Activated CD4-positive, alpha-beta T cell treated with anti-CD3 and anti-CD28 coated beads, Interleukin-2, amount 10 ng/mL, durations not matched to agents 7 days and 5 days (primary cell): ENCODE measurements around the gene SRF. TPM values are rescaled to one million over a fixed set of nuclear protein-coding genes. Genes with fewer than 3 reads are reported as not detected.
"Not testable (repeated sequence)": the region's sequence is repeated elsewhere in the genome, so short reads cannot be mapped to it uniquely, and the experiment has no call there.

ENCODE experiments used
- CTCF ChIA-PET: fragments of 350-600 bp; sonication (Branson Sonifier 250); formaldehyde crosslinking; loops from one replicate; lab custom pipeline; 2021; ENCODE audit warnings: antibody characterized with exemption; lab: Charles Lee
- POLR2A ChIA-PET: fragments of 350-600 bp; sonication (Branson Sonifier 250); formaldehyde crosslinking; loops from one replicate; lab custom pipeline; 2021; ENCODE audit warnings: antibody characterized with exemption; lab: Charles Lee
- DNase-seq: peaks from one replicate; pipeline ENCODE4 v3.0.0-alpha.2; 2020
- H3K27ac Mint-ChIP-seq: one replicate; pipeline ENCODE4 v1.8.0; 2021; ENCODE audit warnings: mild to moderate bottlenecking, moderate library complexity, mixed read lengths
- H3K27me3 Mint-ChIP-seq: one replicate; pipeline ENCODE4 v1.8.0; 2021; ENCODE audit warnings: mixed read lengths
- H3K36me3 Mint-ChIP-seq: one replicate; pipeline ENCODE4 v1.8.0; 2021; ENCODE audit warnings: low read depth, mixed read lengths
- H3K4me1 Mint-ChIP-seq: one replicate; pipeline ENCODE4 v1.8.0; 2021; ENCODE audit warnings: mixed read lengths
- H3K4me3 Mint-ChIP-seq: one replicate; pipeline ENCODE4 v1.8.0; 2021; ENCODE audit warnings: mild to moderate bottlenecking, moderate library complexity, mixed read lengths
- H3K9me3 Mint-ChIP-seq: one replicate; pipeline ENCODE4 v1.8.0; 2021; ENCODE audit warnings: mixed read lengths
- total RNA-seq, 2 experiments: library from RNA; stranded (reverse); gene quantifications; one replicate each; pipeline ENCODE4 v1.2.3, GENCODE V29; 2021

SRF gene
- total RNA-seq, 2 experiments from 2014 or later: 40.8 to 41.9 TPM

DNA sequence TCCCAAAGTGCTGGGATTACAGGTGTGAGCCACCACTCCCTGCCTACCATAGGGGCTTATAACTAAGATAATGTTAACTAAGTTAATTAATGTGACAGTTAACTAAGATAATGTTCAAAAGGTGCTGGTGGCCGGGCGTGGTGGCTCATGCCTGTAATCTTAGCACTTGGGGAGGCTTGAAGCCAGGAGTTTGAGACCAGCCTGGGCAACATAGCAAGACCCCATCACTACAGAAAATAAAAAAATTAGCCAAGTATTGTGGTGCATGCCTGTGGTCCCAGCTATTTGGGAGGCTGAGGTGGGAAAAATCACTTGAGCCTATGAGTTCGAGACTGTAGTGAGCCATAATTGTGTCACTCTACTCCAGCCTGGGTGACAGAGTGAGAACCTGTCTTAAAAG lies 32.8 kb upstream of the SRF start:
- H3K4me3 Mint-ChIP-seq: no peak overlapping the region
- ChIA-PET CTCF (interaction anchor here (1.0 kb wide), 1 partner anchor 61 kb away, joined by 3 read pairs; no protein-coding TSS in a partner anchor), POLR2A (no interaction called here)
- H3K36me3 Mint-ChIP-seq: no peaks in the 10 kb centered on the region
- H3K9me3 Mint-ChIP-seq: no peaks in the 10 kb centered on the region
- H3K27me3 Mint-ChIP-seq: peaks cover 2% of the 10 kb centered on the region
- DNase-seq: no peak
- H3K4me1 Mint-ChIP-seq: peaks cover 6% of the 10 kb centered on the region
- no peak overlapping the region for H3K27ac Mint-ChIP-seq

GRCh38 chr6:43139973-43140372 lies 31.1 kb upstream of the SRF start:
- H3K9me3 Mint-ChIP-seq, POLR2A ChIA-PET, H3K36me3 Mint-ChIP-seq, H3K27ac Mint-ChIP-seq, DNase-seq, CTCF ChIA-PET, H3K4me3 Mint-ChIP-seq, H3K27me3 Mint-ChIP-seq: not testable (repeated sequence)
- peaks cover 12% of the 10 kb centered on the region for H3K4me1 Mint-ChIP-seq

DNA sequence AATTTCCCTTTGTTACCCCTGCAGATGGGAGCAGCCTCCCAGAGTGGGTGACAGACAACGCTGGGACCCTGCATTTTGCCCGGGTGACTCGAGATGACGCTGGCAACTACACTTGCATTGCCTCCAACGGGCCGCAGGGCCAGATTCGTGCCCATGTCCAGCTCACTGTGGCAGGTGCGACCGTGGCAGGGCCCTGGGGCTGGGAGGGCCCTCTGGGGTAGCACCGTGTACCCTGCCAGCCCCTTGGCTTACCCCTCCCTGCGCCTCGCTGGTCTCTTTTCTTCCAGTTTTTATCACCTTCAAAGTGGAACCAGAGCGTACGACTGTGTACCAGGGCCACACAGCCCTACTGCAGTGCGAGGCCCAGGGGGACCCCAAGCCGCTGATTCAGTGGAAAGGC lies 29.4 kb upstream of the SRF start:
- POLR2A ChIA-PET: no interaction called here
- Mint-ChIP-seq H3K27me3 (peaks cover 2% of the 10 kb centered on the region), H3K4me1 (peaks cover 12% of the 10 kb centered on the region), H3K9me3 (no peaks in the 10 kb centered on the region), H3K4me3 (no peak overlapping the region), H3K36me3 (no peaks in the 10 kb centered on the region), H3K27ac (no peak overlapping the region)
- CTCF ChIA-PET: no interaction called here
- DNase-seq: no peak

- no peak for DNase-seq
- peaks cover 12% of the 10 kb centered on the region for H3K4me1 Mint-ChIP-seq
- no peaks in the 10 kb centered on the region for H3K36me3 Mint-ChIP-seq
- H3K27me3 Mint-ChIP-seq: peaks cover 2% of the 10 kb centered on the region
- no peak overlapping the region for H3K27ac Mint-ChIP-seq
- ChIA-PET POLR2A (no interaction called here), CTCF (interaction anchor here (2.4 kb wide), 1 partner anchor 12 kb away, joined by 16 read pairs; no protein-coding TSS in a partner anchor)
- no peaks in the 10 kb centered on the region for H3K9me3 Mint-ChIP-seq
- H3K4me3 Mint-ChIP-seq: no peak overlapping the region
Observed at GRCh38 chr6:43142101-43142500, 29.0 kb upstream of the SRF start.

DNA sequence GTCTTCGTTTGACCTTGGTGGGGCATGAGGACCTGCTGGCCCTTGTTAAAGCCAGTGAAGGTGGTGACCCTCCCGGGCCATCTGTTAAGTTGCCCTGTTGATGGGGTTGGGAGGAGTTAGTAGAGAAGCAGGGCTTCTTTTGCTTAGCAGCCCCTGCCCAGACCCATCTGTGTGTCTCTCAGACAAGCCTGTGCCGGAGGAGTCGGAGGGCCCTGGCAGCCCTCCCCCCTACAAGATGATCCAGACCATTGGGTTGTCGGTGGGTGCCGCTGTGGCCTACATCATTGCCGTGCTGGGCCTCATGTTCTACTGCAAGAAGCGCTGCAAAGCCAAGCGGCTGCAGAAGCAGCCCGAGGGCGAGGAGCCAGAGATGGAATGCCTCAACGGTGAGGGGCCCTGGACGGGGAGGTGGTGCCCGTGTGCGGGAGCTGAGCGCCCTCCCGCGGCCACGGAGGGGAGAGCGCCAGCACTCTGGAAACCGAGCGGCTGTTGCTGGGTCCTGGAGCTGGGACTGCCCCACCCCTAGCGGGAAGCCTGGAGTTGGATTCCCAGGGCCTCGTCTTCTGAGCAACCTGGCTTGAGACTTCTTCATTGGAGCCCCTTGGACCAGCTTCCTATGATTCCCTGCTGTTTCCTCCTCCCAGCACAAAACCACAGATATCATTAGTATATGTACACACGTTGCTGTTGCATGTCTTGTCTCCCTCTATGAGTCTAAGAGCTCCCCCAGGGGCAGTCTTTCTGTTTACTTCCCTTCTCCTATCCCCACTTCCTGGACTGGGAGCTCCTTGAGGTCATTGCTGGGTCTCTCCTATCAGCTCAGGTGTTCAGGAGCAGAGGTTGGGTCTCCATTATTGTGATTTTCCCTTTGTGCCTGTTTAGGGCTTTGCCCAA lies 27.6 kb upstream of the SRF start:
- Mint-ChIP-seq H3K4me3 (no peak overlapping the region), H3K9me3 (no peaks in the 10 kb centered on the region), H3K27me3 (no peaks in the 10 kb centered on the region), H3K4me1 (peaks cover 12% of the 10 kb centered on the region), H3K36me3 (no peaks in the 10 kb centered on the region), H3K27ac (no peak overlapping the region)
- DNase-seq: peak; percentile 78
- POLR2A ChIA-PET: interaction anchor here (0.8 kb wide), 1 partner anchor 214 kb away, joined by 4 read pairs; the partner anchor contains the start of gene CNPY3
- CTCF ChIA-PET: interaction anchor here (0.5 to 2.4 kb wide), 44 partner anchors 9 to 1081 kb away, joined by 3 to 16 read pairs (median 4); partner anchors contain the start of genes CNPY3, CUL7, CUL9 and DNPH1

DNA sequence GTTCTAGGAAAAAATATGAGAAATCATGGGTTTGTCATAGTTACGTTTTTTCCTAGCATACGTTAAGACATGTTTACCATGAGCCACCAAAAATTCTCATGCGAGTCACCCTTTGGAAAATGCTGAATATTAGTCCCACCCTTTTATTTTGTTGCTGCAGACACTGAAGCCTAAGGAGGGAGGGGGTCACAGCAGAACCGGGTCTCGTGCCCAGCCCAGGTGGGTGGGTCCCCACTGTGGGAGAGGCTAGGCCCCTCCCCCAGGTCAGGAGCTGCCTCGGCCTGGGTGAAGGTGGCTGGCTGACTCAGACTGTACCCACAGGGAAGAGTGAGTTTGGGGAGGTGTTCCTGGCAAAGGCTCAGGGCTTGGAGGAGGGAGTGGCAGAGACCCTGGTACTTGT lies 26.2 kb upstream of the SRF start:
- no peak overlapping the region for H3K27ac Mint-ChIP-seq
- CTCF ChIA-PET: interaction anchor here (0.5 to 1.3 kb wide), 2 partner anchors 32 to 159 kb away, joined by 3 read pairs; no protein-coding TSS in a partner anchor
- no peaks in the 10 kb centered on the region for H3K27me3 Mint-ChIP-seq
- no peak overlapping the region for H3K4me3 Mint-ChIP-seq
- H3K4me1 Mint-ChIP-seq: peaks cover 12% of the 10 kb centered on the region
- H3K9me3 Mint-ChIP-seq: no peaks in the 10 kb centered on the region
- DNase-seq: no peak
- no peaks in the 10 kb centered on the region for H3K36me3 Mint-ChIP-seq
- POLR2A ChIA-PET: no interaction called here

- H3K4me3 Mint-ChIP-seq: no peak overlapping the region
- no peak for DNase-seq
- no peaks in the 10 kb centered on the region for H3K36me3 Mint-ChIP-seq
- POLR2A ChIA-PET: no interaction called here
- H3K4me1 Mint-ChIP-seq: peaks cover 12% of the 10 kb centered on the region
- no peak overlapping the region for H3K27ac Mint-ChIP-seq
- no peaks in the 10 kb centered on the region for H3K27me3 Mint-ChIP-seq
- CTCF ChIA-PET: interaction anchor here (1.6 kb wide), 1 partner anchor 9 kb away, joined by 4 read pairs; no protein-coding TSS in a partner anchor
- H3K9me3 Mint-ChIP-seq: no peaks in the 10 kb centered on the region
Observed at GRCh38 chr6:43146261-43146660, 24.8 kb upstream of the SRF start.

DNA sequence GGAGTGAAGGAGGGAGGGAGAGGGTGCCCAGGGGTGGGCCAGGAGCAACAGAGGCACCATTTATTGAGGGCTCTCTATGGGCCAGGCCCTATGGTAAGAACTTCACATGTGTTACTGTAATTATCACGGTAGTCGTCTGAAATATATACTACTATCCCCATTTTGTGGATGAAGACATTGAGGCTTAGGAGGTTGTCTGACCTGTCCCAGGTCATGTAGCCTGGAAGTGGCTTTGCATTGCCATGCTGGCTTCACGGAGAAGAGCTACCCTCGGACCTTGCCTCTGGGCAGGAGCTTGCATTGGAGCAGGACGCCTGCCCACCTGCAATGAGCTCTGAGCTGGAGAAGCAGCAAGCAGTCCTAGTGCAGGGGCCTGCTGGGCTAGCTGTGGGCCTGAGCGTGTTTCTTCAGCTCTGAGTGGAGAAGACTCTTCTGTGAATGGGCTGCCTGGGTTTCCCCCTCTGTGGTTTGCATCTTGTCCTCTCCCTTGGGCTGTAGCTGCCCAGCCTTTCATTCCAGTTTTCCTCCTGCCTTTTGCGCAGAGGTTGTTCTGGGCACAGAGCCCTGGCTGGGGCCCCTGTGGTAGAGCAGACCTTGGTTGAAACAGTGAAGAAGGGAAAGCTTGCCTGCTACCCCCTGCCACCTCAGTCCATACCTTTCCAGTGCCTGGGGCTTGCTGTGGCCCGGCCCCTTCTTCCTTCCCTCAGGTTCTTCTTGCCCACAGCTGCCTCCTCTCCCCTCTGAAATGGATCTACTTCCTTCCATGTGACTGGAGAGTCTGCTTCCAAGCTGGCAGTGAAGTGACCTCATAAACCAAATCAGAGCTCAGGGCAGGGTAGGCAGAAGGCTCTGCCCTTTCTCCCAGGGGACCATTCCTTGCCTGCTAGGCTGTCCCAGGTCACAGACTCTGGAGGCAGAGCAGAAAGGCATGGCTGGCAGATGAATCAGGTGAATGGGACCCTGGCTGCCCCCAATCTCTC lies 24.1 kb upstream of the SRF start:
- ChIA-PET POLR2A (no interaction called here), CTCF (interaction anchor here (1.1 to 1.6 kb wide), 2 partner anchors 9 to 168 kb away, joined by 4 read pairs; partner anchors contain the start of gene PEX6)
- H3K27ac Mint-ChIP-seq: no peak overlapping the region
- H3K4me1 Mint-ChIP-seq: peaks cover 12% of the 10 kb centered on the region
- no peak for DNase-seq
- no peaks in the 10 kb centered on the region for H3K36me3 Mint-ChIP-seq
- H3K27me3 Mint-ChIP-seq: no peaks in the 10 kb centered on the region
- H3K9me3 Mint-ChIP-seq: no peaks in the 10 kb centered on the region
- no peak overlapping the region for H3K4me3 Mint-ChIP-seq

GRCh38 chr6:43147691-43148477 lies 23.2 kb upstream of the SRF start:
- POLR2A ChIA-PET: no interaction called here
- H3K27ac Mint-ChIP-seq: no peak overlapping the region

DNA sequence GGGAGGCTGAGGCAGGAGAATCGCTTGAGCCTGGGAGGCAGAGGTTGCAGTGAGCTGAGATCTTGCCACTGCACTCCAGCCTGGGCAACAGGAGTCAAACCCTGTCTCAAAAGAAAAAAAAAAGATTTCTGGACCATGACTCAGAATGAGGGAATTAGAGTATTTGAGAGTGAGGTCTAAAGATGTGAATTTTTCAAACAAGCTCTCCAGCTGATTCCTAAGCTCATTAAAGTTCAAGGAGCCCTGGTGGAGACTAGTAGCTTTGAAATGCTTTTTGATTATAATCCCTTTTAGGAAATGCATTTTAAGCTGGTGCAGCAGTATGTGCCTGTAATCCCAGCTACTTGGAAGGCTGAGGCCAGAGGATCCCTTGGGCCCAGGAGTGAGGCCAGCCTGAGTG lies 21.8 kb upstream of the SRF start:
- CTCF ChIA-PET: interaction anchor here (0.7 kb wide), 1 partner anchor 132 kb away, joined by 3 read pairs; no protein-coding TSS in a partner anchor
- H3K4me3 Mint-ChIP-seq: no peak overlapping the region
- no peaks in the 10 kb centered on the region for H3K9me3 Mint-ChIP-seq
- POLR2A ChIA-PET: no interaction called here
- no peaks in the 10 kb centered on the region for H3K36me3 Mint-ChIP-seq
- DNase-seq: no peak
- no peaks in the 10 kb centered on the region for H3K4me1 Mint-ChIP-seq
- no peaks in the 10 kb centered on the region for H3K27me3 Mint-ChIP-seq
- no peak overlapping the region for H3K27ac Mint-ChIP-seq

More at GRCh38 chr6:43147691-43148477, 23.2 kb upstream of the SRF start:
- CTCF ChIA-PET: interaction anchor here (1.1 to 1.6 kb wide), 2 partner anchors 8 to 169 kb away, joined by 4 read pairs; partner anchors contain the start of gene PEX6
- DNase-seq: no peak
- Mint-ChIP-seq H3K9me3 (no peaks in the 10 kb centered on the region), H3K4me3 (no peak overlapping the region), H3K27me3 (no peaks in the 10 kb centered on the region), H3K4me1 (peaks cover 10% of the 10 kb centered on the region), H3K36me3 (no peaks in the 10 kb centered on the region)

DNA sequence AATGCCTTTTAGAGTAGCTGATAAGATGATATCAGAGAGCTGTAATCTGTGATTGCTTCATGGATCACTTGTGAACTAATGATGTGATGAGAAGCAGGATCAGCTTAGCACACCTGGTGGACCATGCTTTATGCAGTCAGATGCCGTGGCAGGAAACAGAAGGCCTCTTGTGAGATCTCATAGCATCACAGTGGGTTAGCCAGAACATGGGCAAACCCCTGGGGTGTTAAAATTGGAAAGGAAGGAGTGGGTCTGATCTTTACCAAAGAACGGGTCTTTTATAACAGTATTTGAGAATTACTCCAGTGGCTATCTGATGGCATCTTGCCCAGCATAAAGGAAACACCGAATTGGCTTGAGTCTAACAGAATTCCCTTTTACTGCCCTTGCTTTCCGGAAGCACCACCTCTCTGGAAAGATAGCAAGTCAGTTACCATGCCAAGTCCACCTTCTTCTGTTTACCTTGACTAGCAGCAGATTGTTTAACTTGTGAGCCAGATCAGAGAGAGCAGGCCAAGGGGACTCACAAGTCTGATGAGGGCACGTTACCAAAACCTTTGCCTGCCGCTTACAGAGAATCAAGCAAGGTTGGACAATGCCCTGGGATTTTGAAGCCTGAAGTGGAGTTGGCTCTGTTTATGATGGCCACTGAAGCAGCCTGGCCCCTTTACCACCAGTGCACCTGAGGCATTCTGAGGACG lies 20.9 kb upstream of the SRF start:
- ChIA-PET CTCF (no interaction called here), POLR2A (no interaction called here)
- H3K27ac Mint-ChIP-seq: no peak overlapping the region

More for the DNA sequence above, 20.9 kb upstream of the SRF start:
- DNase-seq: no peak
- H3K27me3 Mint-ChIP-seq: no peaks in the 10 kb centered on the region
- H3K36me3 Mint-ChIP-seq: no peaks in the 10 kb centered on the region
- no peaks in the 10 kb centered on the region for H3K9me3 Mint-ChIP-seq
- no peaks in the 10 kb centered on the region for H3K4me1 Mint-ChIP-seq
- no peak overlapping the region for H3K4me3 Mint-ChIP-seq
